Lower lobe of right lung (tissue), 2 donors: ENCODE results near the gene ORMDL3. TPM values are rescaled to one million over a fixed set of nuclear protein-coding genes. Genes with fewer than 3 reads are reported as not detected.
A peak's percentile ranks its signal among the peaks of the same experiment; 100 is the strongest.

Source experiments
- ATAC-seq, 2 donors: fragments of 200-7000 bp; cut with Tn5 transposase; one replicate each; pipeline ENCODE4 v1.9.1; 2020 to 2022; ENCODE audit warnings: mild to moderate bottlenecking in 2 of 2, moderate library complexity in 2 of 2
- DNase-seq: peaks from one replicate; pipeline ENCODE4 v3.0.0-alpha.2; 2020
- H3K27ac ChIP-seq: fragments of 200-600 bp; one replicate; pipeline ENCODE4 v1.8.0; 2022
- H3K27me3 ChIP-seq: fragments of 200-600 bp; one replicate; pipeline ENCODE4 v1.8.0; 2022; ENCODE audit warnings: low read depth
- H3K36me3 ChIP-seq: fragments of 200-600 bp; one replicate; pipeline ENCODE4 v1.8.0; 2022; ENCODE audit warnings: mild to moderate bottlenecking
- H3K4me1 ChIP-seq: fragments of 200-600 bp; one replicate; pipeline ENCODE4 v1.8.0; 2022
- H3K4me3 ChIP-seq: fragments of 200-600 bp; one replicate; pipeline ENCODE4 v1.8.0; 2022; ENCODE audit warnings: mild to moderate bottlenecking
- H3K9me3 ChIP-seq: fragments of 200-600 bp; one replicate; pipeline ENCODE4 v1.8.0; 2022
- CTCF ChIP-seq: fragments of 200-600 bp; IDR thresholded peaks from one replicate; pipeline ENCODE4 v1.8.0; 2022; ENCODE audit warnings: antibody characterized with exemption, mild to moderate bottlenecking
- intact Hi-C: fragments of 100-400 bp; cut with DNase I; formaldehyde crosslinking; loops from one replicate; pipeline ENCODE4 v1.11.0; 2022
- total RNA-seq: library from RNA; stranded (reverse); fragmentation: NEBNext Ultra II Directional; extraction: Animal tissue kit (Norgen Biotek cat#: 25700); gene quantifications from one replicate; pipeline ENCODE4 v1.2.1, GENCODE V29; 2021
- donor health status: DM: no; HTN: yes; CAD: no; lungs with severe emphysema.

ORMDL3 gene
- total RNA-seq, 1 donor from 2014 or later: 61.3 TPM

- Histone ChIP-seq H3K4me3 (peak overlapping the region; percentile 87), H3K9me3 (no peaks in the 10 kb centered on the region), H3K27me3 (no peaks in the 10 kb centered on the region), H3K36me3 (peaks cover 25% of the 10 kb centered on the region), H3K4me1 (peaks cover 54% of the 10 kb centered on the region), H3K27ac (peak overlapping the region; percentile 96)
- TF ChIP-seq CTCF: no peak
- ATAC-seq (peak; percentile 51 to 53), DNase-seq (peak; percentile 68)
- intact Hi-C loops: no loop called here
Measured at GRCh38 chr17:39926588-39927100, 757 bp downstream of the ORMDL3 start.

GRCh38 chr17:39926135-39926587, 1.2 kb downstream of the ORMDL3 start:
- ATAC-seq: no peak
- no peak for TF ChIP-seq CTCF
- no peaks in the 10 kb centered on the region for H3K27me3 ChIP-seq
- peak overlapping the region; percentile 96 for H3K27ac ChIP-seq
- intact Hi-C loops: no loop called here
- peaks cover 30% of the 10 kb centered on the region for H3K36me3 ChIP-seq
- H3K4me3 ChIP-seq: peak overlapping the region; percentile 87
- no peaks in the 10 kb centered on the region for H3K9me3 ChIP-seq
- no peak for DNase-seq
- H3K4me1 ChIP-seq: peaks cover 54% of the 10 kb centered on the region

- peaks cover 37% of the 10 kb centered on the region for H3K36me3 ChIP-seq
- TF ChIP-seq CTCF: no peak
- ATAC-seq (no peak), DNase-seq (no peak)
- intact Hi-C loops: no loop called here
- peaks cover 54% of the 10 kb centered on the region for H3K4me1 ChIP-seq
- no peaks in the 10 kb centered on the region for H3K9me3 ChIP-seq
- H3K27ac ChIP-seq: peak overlapping the region; percentile 96
- no peaks in the 10 kb centered on the region for H3K27me3 ChIP-seq
- peak overlapping the region; percentile 87 for H3K4me3 ChIP-seq
Measured at GRCh38 chr17:39925282-39926134, 1.9 kb downstream of the ORMDL3 start.

- no peaks in the 10 kb centered on the region for H3K9me3 ChIP-seq
- TF ChIP-seq CTCF: no peak
- no peak overlapping the region for H3K4me3 ChIP-seq
- peaks cover 44% of the 10 kb centered on the region for H3K36me3 ChIP-seq
- intact Hi-C loops: no loop called here
- H3K4me1 ChIP-seq: peaks cover 50% of the 10 kb centered on the region
- DNase-seq: no peak
- ATAC-seq: no peak
- H3K27ac ChIP-seq: no peak overlapping the region
- H3K27me3 ChIP-seq: no peaks in the 10 kb centered on the region
Measured at GRCh38 chr17:39924691-39925055, 2.7 kb downstream of the ORMDL3 start.

GRCh38 chr17:39923836-39924690, 3.3 kb downstream of the ORMDL3 start:
- no peak overlapping the region for H3K27ac ChIP-seq
- peaks cover 48% of the 10 kb centered on the region for H3K36me3 ChIP-seq
- ATAC-seq: no peak

More at GRCh38 chr17:39923836-39924690, 3.3 kb downstream of the ORMDL3 start:
- no peak overlapping the region for H3K4me3 ChIP-seq
- TF ChIP-seq CTCF: no peak
- peaks cover 44% of the 10 kb centered on the region for H3K4me1 ChIP-seq
- H3K9me3 ChIP-seq: no peaks in the 10 kb centered on the region
- H3K27me3 ChIP-seq: no peaks in the 10 kb centered on the region
- intact Hi-C loops: no loop called here
- no peak for DNase-seq
